Measurements from ENCODE around the gene PLSCR1.
"Not testable (repeated sequence)": the region's sequence is repeated elsewhere in the genome, so short reads cannot be mapped to it uniquely, and the experiment has no call there.

Gene PLSCR1

DNA sequence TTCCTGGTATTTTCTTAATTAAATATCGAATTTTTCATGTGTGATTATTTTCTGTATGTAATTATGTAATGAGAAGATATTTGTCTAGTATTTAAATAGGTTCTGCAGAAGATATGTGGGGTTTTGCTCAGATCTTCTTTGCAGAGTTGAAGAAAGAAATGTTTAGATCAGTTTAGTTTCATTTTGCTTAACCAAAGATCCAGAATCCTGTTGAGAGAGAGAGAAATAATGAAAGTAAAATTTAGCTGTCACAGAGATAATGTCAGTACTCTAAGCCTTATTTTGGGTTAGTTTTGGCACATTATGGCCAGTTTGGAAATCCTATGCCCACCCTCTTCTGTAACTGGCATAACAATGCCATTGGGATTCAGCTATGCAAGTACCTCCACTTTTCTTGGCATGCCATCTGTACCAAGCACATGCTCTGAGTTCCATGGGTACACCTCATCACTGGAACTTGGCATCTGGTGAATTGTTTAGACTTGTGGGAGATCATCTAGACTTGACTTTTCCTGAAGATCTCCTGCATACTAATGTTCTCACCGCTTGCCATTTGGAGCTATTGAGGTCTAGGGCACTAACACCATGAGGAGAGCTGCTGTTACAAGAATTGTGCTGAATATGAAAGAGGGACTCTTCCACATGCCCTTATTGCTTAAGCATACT lies 30.9 kb downstream of the PLSCR1 start:
- DNase-seq (ENCODE audit: low spot score): no peak

DNA sequence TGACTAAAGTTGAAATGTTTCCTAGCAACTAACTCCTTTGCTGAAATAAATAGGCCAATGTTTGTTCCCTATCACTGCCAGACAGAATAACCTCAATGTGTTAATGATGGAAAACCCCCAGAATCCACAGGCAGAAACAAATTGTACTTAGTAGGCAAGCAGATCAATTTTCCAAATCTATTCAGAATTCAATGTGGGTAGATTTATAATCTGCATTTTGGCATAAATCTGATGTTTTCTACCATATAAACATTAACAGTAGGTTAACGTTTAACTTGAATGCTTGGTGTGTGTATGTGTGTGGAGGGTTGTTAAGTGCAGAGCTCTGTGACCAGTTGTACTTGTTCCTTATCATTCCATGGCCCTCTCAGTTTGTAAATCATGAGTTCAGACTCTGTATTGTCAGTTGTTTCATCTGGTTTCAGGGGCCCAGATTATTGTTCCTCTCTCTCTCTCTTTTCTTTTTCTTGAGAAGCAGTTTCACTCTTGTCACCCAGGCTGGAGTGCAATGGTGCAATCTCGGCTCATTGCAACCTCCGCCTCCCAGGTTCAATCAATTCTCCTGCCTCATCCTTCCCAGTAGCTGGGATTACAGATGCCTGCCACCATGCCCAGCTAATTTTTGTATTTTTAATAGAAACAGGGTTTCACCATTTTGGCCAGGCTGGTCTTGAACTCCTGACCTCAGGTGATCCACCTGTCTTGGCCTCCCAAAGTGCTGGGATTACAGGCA lies 32.8 kb downstream of the PLSCR1 start:
- no peak for DNase-seq (ENCODE audit: low spot score)

DNA sequence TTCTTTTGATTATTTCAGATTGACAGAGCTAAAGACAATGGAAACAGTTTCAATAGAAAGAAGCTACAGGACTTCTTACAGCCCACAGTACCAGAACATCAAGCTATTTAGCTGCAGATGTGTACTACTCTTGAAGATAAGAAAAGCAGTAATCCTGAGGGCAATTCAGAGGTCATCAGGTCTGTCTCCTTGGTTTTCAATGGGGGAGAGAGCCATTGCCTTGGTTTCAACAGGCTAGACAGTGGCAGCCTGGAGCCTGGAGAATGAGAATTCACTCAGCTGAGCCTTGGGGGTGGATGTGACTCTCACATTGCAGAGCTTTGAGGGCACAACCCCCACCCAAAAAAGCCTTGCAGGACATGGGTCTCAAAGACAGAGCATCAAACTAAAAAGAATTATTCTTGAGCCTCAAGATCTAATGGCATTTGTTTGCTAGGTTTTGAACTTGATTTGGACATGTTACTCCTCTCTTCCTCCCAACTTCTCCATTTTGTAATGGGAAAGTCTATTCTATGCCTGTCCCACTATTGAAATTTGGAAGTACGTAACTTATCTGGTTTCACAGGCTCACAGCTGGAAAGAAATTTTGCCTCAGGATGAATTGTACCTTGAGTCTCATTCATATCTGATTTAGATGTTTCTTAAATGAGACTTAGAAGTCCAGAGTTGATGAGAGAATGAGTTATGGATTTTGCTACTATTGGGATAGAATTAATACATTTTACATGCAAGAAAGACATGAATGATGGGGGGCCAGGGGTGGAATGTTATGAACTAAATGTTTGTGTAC lies 36.9 kb downstream of the PLSCR1 start:
- DNase-seq (ENCODE audit: low spot score): no peak

DNA sequence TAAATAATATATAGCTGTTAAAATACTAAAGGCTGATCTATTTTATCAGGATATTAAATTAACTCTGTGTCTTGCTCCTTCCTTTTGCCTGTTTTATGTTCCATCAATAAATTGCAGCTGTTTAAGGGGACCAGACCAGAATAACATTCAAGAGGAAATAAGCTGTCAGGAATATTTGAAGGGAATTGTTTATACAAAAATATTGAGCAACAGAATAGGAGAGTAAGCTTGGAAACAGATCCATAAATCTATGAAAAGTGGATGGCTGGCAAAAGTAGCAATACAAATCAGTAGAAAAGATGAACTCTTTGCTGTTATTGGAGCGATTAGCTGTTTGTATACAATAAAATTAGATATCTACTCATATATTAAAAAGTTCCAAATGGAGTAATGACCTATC lies 38.9 kb downstream of the PLSCR1 start:
- DNase-seq (ENCODE audit: low spot score): no peak

DNA sequence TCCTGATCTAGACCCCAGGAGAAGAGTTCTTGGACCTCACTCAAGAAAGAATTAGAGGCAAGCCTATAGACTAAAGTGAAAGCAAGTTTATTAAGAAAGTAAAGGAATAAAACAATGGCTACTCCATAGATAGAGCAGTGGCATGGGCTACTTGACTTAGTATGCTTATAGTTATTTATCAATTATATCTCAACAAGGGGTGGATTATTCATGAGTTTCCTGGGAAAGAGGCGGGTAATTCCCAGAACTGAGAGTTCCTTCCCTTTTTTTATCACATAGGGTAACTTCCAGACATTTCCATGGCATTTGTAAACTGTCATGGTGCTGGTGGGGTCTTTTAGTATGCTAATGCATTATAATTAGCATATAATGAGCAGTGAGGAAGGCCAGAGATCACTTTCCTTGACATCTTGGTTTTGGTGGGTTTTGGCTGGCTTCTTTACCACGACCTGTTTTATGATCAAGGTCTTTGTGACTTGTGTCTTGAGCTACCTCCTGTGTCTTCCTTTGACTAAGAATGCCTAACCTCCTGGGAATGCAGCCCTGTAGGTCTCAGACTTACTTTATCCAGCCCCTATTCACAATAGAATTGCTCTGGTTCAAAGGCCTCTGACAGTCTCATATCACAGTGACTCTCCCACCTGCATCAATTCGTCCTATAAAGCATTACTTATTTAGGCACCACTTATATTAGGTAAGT lies 39.8 kb downstream of the PLSCR1 start:
- DNase-seq (ENCODE audit: low spot score): no peak

DNA sequence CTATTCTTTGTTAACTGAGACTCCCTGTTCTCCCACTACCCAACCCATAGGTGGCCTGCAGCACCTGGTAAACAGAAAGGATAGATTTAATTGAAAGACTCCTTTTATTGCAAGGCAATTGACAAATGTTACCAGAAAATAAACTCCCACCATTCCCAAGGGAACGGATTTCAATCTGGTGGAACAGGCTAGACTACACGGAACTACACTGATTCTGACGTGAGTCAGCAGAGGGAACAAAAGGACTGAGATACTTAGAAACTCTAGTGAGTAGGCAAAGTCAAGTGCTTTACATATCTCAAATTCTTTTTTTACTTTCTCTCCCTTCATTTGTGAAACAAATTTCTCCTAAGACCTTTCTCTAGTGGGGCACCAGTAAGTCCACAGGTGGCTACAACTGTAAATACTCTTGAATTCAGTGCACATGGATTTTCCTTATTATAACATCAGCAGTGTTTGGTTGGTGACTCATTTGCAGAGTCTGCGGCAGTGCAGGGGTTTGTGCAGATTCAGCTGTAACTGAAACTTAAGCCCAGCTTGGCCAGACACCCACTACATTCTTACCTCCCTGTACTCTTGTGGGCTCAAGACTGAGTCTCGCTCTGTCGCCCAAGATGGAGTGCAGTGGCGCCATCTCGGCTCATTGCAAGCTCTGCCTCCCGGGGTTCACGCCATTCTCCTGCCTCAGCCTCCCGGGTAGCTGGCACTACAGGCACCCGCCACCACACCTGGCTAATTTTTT lies 40.8 kb downstream of the PLSCR1 start:
- DNase-seq (ENCODE audit: low spot score): no peak

DNA sequence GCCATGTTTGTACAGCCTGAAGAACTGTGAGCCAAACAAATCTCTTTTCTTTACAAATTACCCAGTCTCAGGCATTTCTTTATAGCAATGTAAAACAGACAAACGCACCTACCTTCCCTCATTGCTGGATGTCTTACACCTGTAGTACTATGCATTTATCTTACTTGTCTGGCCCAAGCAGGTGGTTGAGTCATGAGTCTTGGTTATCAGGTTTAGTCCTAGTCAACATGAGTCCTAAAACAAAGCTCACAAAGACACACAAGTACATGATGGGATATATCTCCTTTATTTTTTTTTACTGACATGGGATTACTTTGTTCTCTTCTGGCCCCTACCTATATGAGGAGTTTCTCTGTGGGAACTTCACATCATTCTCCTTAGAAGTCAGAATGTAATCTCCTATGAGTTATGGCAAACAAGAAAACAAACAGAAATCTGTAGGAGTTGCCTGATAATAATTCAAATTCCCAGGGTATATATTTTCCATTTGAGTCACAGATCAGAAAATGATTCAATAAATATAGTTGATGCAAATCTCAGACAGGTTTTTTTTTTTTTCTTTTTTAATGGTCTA lies 41.4 kb downstream of the PLSCR1 start:
- DNase-seq (ENCODE audit: low spot score): no peak

DNA sequence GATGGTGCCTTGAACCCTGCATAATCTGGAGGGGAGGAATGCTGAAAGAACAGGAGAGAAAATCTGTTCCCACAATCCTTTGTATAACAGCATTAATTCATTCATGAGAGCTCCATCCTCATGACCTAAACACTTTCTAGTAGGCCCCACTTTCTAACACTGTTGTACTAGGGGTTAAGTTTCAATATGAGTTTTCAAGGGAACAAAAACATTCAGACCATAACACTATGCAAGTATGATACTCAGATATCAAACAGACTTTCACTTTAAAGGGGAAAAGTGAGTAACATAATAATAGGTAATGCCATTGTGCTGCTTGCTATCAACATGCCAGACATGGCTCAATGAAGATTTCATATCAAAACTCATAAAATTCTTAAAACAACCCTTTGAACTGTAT lies 42.7 kb downstream of the PLSCR1 start:
- DNase-seq (ENCODE audit: low spot score): no peak

DNA sequence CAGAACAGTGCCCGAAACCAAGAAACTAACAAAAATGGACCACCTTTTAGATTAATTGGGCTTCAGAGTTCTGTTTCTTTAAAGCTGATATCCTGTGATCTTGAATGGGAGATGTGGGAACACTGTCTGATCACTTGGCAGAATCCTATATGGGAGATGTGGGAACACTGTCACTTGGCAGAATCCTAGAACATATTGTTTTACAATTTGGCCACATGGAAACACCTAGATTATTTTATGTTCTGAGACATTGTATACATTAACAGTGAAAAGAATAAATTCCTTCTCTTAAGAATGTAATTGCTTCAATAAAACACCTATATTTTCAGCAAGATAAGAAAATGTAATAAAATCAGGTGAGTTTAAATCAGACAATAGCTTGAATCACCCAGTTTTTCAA lies 44.7 kb downstream of the PLSCR1 start:
- no peak for DNase-seq (ENCODE audit: low spot score)

DNA sequence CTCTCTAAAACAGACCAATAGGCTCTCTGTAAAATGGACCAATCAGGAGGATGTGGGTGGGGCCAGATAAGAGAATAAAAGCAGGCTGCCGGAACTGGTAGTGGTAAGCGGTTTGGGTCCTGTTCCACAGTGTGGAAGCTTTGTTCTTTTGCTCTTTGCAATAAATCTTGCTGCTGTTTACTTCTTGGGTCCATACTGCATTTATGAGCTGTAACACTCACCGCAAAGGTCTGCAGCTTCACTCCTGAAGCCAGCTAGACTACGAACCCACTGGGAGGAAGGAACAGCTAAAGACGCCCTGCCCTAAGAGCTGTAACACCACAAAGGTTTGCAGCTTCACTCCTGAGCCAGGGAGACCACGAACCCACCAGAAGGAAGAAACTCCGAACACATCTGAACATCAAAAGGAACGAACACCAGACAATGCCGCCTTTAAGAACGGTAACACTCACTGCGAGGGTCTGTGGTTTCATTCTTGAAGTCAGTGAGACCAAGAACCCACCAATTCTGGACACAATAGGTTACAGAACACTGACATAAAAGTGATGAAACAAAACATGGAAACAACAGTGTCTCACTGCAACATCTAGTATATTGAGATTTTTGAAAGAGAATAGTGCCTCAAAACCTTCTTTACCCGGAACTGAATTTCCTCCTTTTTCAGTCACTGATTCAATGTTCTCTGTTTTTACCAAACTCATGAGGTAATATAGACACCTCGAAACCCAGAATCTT lies 46.2 kb downstream of the PLSCR1 start:
- no peak for DNase-seq (ENCODE audit: low spot score)

DNA sequence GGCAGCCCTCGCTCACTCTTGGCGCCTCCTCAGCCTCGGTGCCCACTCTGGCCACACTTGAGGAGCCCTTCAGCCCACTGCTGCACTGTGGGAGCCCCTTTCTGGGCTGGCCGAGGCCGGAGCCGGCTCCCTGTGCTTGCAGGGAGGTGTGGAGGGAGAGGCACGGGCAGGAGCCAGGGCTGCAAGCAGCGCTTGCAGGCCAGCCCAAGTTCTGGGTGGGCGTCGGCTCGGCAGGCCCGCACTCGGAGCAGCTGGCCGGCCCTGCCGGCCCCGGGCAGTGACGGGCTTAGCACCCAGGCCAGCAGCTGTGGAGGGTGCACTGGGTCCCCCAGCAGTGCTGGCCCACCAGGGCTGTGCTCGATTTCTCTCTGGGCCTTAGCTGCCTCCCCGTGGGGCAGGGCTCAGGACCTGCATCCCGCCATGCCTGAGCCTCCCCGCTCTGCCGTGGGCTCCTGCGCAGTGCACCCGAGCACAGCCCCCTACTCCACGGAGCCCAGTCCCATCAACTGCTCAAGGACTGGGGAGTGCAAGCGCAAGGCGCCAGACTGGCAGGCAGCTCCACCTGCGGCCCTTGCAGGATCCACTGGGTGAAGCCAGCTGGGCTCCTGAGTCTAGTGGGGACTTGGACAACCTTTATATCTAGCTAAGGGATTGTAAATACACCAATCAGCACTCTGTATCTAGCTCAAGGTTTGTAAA lies 47.1 kb downstream of the PLSCR1 start:
- DNase-seq (ENCODE audit: low spot score): not testable (repeated sequence)

DNA sequence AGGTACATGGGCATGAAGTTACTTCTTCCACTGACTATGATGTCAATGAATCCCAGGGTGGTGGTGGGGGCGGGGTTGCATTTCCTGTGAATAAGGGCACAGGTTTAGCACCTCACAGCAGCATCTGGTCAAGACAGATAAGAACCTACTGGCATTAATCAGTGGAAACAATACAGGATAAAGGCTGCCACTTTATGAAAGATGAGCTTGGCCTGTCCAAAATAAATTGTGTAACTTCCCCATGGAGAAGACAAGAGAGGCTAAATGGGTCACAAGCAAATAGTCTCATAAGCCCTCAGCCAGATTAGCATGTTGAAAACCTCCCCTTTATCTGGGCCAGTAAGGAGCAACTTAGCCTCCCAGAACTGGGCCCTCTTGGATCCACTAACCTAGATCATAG lies 47.7 kb downstream of the PLSCR1 start:
- peak; percentile 9 for DNase-seq (ENCODE audit: low spot score)

DNA sequence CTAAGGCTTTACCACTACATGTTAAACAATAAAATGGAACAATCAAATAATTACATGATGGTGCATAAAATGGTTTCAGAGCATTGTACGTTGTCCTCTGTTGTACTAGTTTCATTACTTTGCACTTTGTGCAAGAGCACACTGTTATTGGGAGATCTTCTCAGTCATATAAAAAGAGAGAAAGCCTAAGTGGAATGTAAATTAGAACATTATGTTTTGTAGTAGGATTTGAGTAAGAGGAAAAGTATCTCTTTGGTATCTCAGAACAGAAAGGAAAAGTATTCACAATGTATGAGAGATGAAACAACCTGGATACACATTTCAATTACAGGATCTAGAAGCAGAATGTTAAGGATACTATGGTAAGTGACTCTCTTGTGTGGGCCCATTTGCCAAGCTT lies 48.2 kb downstream of the PLSCR1 start:
- no peak for DNase-seq (ENCODE audit: low spot score)

DNA sequence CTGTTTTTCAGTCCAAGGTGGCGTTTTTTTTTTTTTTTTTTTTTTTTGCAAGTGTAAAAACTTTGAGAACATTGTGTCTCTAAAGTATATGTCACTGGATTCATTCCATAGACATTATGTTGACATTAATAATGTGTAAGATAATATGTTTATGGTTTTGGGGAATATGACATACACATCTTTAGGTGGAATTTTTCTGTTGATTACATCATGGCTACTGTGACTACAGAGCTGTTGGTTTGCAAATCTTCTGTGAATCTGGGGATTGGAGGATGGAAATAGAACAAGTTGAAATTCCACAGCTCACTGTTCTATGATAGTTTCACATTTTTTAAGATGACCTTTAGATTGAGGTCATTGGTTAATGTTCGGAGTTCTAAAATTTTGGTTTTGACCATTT lies 50.6 kb downstream of the PLSCR1 start:
- DNase-seq (ENCODE audit: low spot score): no peak

DNA sequence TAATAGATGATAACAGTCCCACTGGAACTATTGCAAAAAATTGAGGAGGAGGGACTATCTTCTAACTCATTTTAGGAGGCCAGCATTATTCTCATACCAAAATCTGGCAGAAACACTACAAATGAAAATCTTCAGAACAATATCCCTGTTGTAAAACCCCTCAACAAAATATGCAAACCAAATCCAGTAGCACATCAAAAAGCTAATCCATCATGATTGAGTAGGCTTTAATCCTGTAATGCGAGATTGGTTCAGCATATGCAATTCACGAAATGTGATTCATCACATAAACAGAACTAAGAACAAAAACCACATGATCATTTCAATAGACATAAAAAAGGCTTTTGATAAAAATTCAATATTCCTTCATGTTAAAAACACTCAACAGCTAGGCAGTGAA lies 51.2 kb downstream of the PLSCR1 start:
- DNase-seq (ENCODE audit: low spot score): no peak

DNA sequence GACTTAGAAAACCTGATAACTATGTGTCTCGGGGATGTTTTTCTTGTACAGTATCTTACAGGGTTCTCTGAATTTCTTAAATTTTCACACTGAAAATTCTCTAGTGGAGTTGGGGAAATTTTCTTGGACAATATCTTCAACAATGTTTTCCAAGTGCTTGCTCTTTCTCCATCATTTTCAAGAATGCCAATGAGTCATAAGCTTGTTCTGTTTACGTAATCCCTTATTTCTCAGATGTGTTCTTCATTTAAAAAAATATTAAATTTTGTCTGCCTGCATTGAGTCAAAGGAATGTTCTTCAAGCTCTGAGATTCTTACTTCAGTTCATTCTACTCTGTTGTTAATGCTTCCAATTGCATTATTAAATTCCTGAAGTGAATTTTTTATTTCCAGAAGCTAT lies 53.1 kb downstream of the PLSCR1 start:
- no peak for DNase-seq (ENCODE audit: low spot score)

DNA sequence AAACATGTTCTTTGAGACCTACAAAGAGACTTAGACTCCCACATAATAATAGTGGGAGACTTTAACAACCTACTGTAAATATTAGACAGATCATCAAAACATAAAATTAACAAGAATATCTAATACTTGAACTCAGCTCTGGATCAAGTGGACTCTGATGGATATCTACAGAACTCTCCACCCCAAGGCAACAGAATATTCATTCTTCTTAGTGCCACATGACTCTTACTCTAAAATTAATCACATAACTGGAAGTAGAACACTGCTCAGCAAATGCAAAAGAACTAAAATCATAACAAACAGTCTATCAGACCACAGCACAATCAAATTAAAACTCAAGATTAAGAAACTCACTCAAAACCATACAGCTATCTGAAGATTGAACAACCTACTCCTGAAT lies 59.1 kb downstream of the PLSCR1 start:
- no peak for DNase-seq (ENCODE audit: low spot score)

DNA sequence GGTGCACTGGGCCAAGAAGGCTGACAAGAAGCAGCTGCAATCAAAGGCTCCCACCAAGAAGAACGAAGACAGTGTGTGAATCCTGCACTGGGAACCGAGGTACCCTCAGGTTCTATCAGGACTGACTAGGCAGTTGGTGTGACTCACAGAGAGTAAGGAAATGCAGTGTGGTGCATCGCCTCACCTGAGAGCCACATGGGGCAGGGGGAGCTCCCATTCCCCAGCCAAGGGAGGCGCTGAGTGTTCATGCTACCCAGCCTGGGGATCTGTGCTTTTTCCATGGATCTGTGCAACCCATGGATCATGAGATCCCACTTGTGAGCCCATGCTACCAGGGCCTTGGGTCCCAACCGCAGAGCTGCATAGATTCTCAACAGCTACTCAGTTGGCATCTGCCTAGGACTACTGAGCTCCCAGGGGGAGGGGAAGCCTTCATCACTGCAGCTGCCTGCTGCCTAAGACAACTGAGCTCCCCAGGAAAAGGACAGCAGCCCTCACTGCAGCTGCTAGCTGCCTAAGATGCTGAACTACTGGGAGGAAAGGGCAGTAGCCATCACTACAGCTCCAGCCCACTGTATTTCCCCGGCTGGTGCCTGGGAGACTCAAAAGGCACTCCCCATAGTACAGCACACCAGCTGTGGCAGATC lies 68.2 kb downstream of the PLSCR1 start:
- DNase-seq (ENCODE audit: low spot score): no peak

DNA sequence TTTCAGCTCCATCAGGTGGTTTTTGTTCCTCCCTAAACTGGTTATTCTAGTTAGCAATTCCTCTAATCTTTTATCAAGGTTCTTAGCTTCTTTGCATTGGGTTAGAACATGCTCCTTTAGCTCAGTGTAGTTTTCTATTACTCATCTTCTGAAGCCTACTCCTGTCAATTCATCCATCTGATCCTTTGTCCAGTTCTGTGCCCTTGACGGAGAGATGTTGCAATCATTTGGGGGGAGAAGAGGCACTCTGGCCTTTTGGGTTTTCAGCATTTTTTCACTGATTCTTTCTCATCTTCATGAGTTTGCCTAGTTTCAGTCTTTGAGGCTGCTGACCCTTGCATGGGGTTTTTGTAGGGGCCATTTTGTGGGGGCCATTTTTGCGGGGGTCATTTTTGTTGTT lies 69.4 kb downstream of the PLSCR1 start:
- not testable (repeated sequence) for DNase-seq (ENCODE audit: low spot score)

DNA sequence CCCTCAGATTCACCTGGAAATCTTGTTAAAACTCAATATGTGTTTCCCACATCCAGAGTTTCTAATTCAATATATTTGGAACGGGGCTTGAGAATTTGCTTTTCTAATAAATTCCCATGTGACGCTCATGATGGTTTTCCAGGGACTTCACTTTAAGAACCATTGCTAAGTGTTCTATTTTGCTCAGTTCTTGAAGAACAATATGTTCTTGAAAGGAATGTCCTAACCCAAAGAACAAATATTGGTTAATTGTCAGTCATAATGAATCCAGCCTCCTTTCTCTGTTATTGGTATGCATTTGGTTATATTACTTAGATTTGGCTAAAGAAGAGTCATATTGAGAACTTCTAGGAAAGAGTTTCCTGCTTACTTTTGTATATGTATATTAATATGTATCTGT lies 70.7 kb downstream of the PLSCR1 start:
- no peak for DNase-seq (ENCODE audit: low spot score)

Data from hematopoietic multipotent progenitor cell treated with erythropoietin and hydrocortisone succinate and interleukin-3 and kit ligand, for 15 days (in vitro differentiated cells).